Dedifferentiated amniotic fluid mesenchymal stem cell (primary cell): ENCODE measurements around the gene RNPEP.
A peak's percentile ranks its signal among the peaks of the same experiment; 100 is the strongest.
"Not testable (repeated sequence)": the region's sequence is repeated elsewhere in the genome, so short reads cannot be mapped to it uniquely, and the experiment has no call there.

ENCODE experiments used
- DNase-seq: peaks from one replicate; pipeline ENCODE4 v3.0.0-alpha.2; 2016; ENCODE audit errors: extremely low spot score

Gene RNPEP

DNA sequence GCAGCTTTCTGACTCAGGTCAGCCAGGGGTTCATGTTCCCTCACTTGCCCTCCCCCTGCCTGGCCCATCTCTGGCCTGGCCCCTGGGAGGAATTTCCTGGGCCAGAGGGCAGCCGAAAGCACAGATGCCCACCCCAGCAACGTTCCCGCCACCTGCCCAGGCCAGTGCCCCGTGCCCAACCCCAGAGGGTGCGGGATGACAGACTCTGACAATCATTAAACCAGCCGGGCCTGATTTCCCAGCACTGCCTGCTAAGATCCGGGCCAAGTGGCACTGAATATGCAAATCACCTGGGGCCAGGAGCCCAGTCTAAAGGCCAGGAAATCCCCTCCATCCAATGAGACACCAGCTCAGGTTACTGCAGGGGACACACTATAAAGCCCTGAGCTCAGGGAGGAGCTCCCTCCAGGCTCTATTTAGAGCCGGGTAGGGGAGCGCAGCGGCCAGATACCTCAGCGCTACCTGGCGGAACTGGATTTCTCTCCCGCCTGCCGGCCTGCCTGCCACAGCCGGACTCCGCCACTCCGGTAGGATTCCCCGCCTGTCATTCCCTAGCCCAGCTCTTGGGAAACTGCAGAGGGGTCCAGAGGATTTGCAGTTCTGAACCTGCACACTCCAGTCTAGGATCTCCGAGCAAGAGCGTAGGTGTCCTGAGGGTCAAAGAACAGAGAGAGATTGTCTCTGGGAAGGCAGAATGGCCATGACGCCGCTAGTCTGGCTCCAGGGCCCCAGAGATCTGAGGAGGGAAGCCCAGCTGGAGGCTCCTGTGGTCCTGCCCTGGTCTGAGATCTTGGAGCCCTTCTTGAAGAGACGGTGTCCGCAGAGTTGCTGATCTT, 27.9 kb downstream of the RNPEP start, which contains the start of gene ELF3:
TSS of gene ELF3 (plus strand) at position 408 of the 836 bp plus-strand sequence. CDS start 550 bp downstream, outside the sequence.
- no peak for DNase-seq

GRCh38 chr1:202011994-202012393, 29.5 kb downstream of the RNPEP start:
- no peak for DNase-seq

GRCh38 chr1:202012544-202013478, 30.4 kb downstream of the RNPEP start:
- no peak for DNase-seq

DNA sequence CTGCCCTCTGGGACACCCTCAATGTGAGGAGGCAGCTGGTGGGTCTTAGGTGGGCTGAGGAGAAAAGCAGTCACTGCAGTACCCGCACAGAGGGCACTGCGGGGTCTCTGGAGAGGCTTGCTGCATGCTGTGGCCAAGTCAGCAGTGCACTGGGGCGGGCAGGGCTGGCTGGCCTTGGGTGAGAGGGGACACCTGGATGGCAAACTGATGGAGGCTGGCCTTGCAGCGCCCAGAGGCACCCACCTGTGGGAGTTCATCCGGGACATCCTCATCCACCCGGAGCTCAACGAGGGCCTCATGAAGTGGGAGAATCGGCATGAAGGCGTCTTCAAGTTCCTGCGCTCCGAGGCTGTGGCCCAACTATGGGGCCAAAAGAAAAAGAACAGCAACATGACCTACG, 31.2 kb downstream of the RNPEP start:
- DNase-seq, result no peak

DNA sequence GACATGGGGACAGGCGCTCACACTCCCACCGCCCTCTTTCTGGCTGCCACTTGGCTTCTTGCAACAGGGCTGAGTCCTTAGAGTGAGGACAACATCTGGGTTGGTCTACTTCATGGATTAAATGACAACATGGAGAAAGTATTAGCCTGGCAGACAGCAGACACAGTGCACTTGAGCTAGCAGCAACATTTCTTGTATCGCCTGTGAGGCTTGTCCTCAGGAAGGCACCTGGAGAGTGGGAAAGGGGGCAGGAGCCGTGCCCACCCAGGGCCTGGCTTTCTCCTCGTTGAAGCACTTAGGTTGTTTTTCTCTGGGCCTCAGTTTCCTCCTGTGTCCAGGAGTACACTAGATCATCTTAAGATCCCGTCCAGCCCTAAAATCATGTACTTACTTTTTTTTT, 31.6 kb downstream of the RNPEP start:
- DNase-seq, result no peak

DNA sequence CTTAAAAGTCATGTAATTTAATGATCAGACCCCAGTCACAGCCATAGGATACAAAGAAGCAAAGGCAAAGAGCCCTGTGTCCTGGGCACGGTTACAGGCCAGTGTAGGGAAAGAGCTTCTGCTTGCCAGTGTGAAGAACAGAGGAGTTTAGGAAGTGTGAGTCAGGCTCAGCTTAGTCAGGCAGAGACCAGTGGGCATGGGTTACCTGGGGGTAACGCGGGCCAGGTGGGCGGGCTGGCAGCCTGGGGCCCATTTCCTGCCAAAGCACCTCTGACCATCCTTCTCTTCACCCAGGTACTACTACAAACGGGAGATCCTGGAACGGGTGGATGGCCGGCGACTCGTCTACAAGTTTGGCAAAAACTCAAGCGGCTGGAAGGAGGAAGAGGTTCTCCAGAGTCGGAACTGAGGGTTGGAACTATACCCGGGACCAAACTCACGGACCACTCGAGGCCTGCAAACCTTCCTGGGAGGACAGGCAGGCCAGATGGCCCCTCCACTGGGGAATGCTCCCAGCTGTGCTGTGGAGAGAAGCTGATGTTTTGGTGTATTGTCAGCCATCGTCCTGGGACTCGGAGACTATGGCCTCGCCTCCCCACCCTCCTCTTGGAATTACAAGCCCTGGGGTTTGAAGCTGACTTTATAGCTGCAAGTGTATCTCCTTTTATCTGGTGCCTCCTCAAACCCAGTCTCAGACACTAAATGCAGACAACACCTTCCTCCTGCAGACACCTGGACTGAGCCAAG, 32.6 kb downstream of the RNPEP start:
- DNase-seq, result no peak

DNA sequence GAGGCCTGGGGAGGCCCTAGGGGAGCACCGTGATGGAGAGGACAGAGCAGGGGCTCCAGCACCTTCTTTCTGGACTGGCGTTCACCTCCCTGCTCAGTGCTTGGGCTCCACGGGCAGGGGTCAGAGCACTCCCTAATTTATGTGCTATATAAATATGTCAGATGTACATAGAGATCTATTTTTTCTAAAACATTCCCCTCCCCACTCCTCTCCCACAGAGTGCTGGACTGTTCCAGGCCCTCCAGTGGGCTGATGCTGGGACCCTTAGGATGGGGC, 33.2 kb downstream of the RNPEP start:
- no peak for DNase-seq

- peak; percentile 64 for DNase-seq
Measured at GRCh38 chr1:202016022-202016810, 33.8 kb downstream of the RNPEP start.

- DNase-seq, result no peak
Measured at GRCh38 chr1:202016811-202017748, 34.6 kb downstream of the RNPEP start.

DNA sequence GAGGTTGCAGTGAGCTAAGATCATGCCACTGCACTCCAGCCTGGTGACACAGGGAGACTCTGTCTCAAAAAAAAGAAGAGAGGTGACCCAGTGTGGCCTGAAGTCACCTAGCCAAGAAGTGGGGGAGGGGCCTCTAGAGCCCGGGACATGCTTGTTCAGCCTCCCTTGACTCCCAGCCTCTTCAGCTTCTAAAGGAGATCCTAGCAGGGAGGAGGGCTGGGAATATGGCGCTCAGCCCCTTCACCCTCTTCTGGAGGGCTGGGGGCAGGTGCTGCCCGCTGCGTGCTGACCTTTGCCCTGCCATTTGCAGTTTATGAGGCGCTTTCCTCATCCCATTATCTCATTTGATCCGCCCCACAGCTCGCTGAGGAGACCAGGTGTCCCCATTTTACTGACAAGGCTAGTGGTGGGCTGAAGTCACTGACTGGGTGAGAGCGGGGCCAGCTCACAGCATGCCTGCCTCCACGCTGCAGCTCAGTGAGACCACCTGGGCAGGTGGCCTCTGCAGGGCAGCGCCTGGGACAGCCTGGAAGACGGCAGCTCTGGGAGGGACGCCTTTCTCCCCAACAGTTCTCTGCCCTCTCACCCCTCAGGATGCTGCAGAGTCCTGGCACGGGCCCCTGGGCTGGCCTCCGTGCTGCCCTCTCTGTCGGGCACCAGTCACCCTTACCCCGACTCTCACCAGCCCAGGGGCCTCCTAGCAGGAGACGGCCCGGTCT, 35.5 kb downstream of the RNPEP start:
- DNase-seq, result no peak

DNA sequence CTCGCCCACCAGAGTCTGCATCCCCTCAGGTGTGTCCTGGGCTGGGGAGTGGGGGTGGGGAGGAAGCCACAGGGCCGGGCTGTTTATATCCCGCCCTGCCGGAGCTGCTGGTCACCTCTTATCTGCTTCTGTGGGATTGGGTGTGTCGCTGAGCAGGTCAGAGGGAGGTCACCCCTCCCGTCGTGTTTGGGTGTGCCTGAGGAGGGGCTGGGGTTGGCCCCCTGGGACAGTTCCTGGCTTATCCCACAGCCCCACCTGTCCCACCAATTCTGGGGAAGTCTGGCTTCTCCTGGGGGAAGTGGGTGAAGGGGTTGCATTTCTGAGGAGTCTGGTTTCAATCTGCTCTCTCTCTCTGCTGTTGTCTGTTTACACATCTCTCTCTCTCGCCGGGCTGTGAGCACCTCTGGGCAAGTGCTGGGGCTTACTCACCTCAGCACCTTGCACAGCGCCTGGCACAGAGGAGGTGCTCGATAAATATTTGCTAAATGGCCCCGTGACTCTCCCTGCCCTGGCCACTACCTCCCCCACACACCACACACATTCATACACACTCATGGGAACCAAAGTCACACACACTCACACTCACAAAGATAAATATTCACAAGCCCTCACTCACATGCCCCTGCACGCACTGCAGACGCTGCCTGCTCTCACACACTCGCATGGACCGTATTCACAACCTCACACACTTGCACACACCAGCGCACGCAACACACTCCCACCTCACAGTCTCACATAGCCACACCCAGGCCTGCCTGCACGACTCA, 36.2 kb downstream of the RNPEP start:
- DNase-seq, result no peak

- DNase-seq, result not testable (repeated sequence)
Measured at GRCh38 chr1:202019235-202019558, 36.7 kb downstream of the RNPEP start.

- DNase-seq, result no peak
Measured at GRCh38 chr1:202023001-202023433, 40.6 kb downstream of the RNPEP start.

GRCh38 chr1:202029171-202029665, 46.8 kb downstream of the RNPEP start:
- DNase-seq, result peak; percentile 84

DNA sequence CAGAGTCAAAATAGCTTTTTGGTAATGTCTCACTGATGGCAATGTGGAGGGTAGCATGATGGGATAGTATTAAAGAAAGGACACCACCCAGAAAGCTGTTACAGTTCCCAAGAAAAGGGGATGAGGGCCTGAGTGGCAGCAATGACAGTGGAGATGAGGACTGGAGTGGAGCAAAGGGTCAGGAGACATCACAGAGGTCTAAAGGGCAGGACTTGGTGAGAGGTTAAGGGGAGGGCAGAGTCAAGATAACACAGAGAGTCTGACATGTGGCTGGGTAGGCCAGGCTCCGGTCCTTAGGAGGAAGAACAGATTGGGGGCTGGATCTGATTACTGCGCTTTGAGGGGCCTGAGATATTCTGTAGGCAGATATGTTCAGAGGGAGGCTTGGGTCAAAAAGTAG, 47.3 kb downstream of the RNPEP start:
- DNase-seq, result no peak

DNA sequence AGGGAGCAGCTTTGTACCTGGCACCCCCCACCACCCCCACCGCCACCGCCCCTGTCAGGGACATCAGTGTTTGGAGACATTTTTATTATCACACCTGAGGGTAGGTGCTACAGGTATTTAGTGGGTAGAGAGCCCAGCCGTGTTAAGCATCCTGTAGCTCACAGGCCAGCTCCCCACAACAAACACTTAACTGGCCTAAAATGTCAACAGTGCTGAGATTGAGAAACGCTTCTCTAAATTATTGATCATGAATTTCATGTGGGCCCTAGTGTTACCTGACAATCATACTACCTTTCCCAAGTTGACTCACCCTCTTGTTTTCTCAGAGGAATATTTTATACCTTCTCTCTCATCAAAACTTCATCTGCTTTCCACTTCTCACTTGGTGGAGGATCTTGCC, 49.3 kb downstream of the RNPEP start:
- DNase-seq, result no peak

DNA sequence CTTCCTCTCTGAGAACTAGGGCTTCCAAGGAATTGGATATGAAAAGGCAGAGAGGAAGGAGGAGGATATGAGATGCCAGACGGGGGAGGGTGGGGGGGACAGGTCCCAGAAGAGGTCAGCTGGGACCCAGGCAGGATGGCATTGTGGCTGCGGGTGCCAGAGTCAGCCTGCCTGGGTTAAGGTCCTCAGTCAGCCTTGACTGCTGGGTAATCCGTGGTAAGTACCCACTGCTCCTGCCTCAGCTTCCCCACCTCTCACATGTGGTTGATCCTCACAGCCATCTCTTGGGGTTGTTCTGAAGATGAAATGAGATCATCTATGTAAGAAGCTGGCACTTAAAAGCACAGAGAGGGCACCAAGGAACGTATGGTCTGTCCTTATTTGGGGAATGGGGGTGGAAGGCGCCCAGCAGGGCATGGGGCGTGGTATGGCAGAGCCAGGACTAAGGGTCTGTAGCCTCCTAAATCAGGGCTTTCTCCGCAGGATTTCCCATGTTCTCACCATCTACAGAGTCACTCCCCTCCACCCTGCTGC, 51.8 kb downstream of the RNPEP start:
- DNase-seq, result no peak

DNA sequence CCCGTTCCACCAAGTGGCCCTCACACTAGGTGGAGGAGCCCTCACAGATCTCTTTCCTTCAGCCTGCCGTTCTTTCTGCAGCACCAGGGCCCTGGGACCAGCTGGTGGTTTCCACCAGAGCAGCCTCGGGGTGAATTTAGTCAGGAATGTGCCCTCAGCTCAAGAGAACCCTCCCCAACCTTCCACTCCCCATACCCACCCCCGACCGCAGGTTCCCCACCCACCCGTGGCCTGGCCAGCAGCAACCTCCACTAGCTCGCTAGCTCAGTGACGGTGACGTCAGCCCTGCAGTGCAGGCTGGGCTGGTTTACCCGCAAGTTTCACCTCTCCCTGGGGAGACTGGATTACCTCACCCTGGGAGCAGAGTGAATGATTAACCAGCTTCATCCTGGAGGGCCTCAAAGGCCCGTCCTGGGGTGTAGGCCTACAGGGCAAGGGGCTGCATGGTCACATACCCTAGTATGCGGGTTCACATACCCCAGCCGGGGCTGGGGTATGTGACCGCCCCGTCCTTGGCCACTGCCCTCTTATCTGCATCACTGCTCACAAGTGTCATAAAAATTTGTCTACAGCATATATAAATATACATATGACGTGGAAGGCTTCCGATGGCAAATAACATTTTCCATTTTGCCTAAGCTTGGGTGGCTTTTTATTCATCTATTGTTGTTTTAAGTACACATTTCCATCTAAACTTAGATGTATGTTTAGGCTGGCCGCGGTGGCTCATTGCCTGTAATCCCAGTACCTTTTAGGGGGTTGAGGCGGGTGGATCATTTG, 52.4 kb downstream of the RNPEP start:
- DNase-seq, result peak; percentile 98
